Measurements from ENCODE around the gene CHST9.

DNA sequence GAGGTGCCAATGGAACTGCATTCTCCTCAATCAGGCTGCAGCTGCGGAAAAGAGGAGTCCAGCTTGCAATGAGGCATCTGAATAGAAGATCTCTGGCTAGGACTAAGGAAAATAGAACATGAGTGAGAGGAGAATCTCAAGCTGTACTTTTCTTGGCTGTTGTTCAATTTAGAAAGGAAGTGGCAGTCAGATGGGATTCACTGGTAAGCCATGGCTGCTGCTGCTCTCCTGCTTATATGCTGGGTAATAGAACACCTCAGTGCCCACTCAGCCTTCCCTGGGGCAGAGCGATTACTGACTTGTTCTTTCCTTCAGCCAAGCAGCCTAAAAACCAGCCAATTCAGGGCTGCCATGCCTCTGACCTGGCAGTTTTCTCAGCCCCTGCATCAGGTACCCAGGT is 17.6 kb upstream of the CHST9 start:
- TF ChIP-seq USF2 (CRISPR knock-in tag; IDR thresholded peaks at IDR 0.05) (no peak), ATF3 (CRISPR knock-in tag; conservative IDR thresholded peaks at IDR 0.05) (no peak), ZNF263 (CRISPR knock-in tag; IDR thresholded peaks at IDR 0.05; ENCODE audit: low read depth) (no peak), TP53 (CRISPR knock-in tag; IDR thresholded peaks at IDR 0.05) (no peak), JUN (CRISPR knock-in tag; IDR thresholded peaks at IDR 0.05) (no peak), EMX1 (CRISPR knock-in tag; IDR thresholded peaks at IDR 0.05) (no peak), TEAD1 (CRISPR knock-in tag; IDR thresholded peaks at IDR 0.05) (no peak), NR2C2 (CRISPR knock-in tag; IDR thresholded peaks at IDR 0.05) (no peak)
- TF ChIP-seq, protein P1, sequence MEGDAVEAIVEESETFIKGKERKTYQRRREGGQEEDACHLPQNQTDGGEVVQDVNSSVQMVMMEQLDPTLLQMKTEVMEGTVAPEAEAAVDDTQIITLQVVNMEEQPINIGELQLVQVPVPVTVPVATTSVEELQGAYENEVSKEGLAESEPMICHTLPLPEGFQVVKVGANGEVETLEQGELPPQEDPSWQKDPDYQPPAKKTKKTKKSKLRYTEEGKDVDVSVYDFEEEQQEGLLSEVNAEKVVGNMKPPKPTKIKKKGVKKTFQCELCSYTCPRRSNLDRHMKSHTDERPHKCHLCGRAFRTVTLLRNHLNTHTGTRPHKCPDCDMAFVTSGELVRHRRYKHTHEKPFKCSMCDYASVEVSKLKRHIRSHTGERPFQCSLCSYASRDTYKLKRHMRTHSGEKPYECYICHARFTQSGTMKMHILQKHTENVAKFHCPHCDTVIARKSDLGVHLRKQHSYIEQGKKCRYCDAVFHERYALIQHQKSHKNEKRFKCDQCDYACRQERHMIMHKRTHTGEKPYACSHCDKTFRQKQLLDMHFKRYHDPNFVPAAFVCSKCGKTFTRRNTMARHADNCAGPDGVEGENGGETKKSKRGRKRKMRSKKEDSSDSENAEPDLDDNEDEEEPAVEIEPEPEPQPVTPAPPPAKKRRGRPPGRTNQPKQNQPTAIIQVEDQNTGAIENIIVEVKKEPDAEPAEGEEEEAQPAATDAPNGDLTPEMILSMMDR (IDR thresholded peaks at IDR 0.05): no peak
- TF ChIP-seq, protein P2, sequence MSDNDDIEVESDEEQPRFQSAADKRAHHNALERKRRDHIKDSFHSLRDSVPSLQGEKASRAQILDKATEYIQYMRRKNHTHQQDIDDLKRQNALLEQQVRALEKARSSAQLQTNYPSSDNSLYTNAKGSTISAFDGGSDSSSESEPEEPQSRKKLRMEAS (CRISPR knock-in tag; IDR thresholded peaks at IDR 0.05): no peak

Measured in WTC11 (cell line).